Amniotic stem cell (primary cell): ENCODE results near the gene PGA4.
"Not testable (repeated sequence)": the region's sequence is repeated elsewhere in the genome, so short reads cannot be mapped to it uniquely, and the experiment has no call there.

Experiments
- DNase-seq: peaks from one replicate; lab custom pipeline; 2025; lab: John Stamatoyannopoulos, UW

PGA4 gene

GRCh38 chr11:61204502-61205059 is 17.6 kb upstream of the PGA4 start:
- not testable (repeated sequence) for DNase-seq

DNA sequence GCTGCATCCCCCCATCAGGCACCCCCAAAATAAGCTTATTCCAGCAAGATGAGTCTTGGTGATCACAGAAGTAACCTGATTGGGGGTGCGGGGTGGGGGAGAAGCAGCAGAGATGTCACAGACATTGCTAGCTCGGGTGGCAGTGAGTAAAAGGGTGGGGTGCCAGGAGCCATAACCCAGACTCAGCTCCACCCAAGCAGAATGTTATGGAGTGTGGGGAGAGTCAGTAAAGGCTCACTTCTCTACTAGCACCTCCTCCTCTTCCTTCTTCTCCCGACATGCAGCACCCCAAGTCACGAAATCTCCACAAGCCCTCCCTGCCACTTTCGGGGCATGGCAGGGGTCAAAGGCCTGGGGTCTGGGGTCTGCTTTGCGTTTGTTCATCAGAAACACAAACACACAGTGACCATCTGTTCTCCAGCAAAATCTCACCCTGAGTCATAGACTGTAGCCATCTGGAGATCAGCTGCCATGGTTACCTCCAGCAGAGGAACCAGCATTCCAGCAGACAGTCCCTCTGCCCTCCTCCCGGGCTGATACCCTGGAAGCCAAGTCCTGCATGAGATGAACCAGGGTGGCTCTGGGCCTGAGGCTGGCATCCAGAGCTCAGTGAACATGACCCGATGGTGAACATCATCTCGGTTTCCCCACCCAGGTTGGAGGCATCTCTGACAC is 14.4 kb upstream of the PGA4 start:
- not testable (repeated sequence) for DNase-seq

DNA sequence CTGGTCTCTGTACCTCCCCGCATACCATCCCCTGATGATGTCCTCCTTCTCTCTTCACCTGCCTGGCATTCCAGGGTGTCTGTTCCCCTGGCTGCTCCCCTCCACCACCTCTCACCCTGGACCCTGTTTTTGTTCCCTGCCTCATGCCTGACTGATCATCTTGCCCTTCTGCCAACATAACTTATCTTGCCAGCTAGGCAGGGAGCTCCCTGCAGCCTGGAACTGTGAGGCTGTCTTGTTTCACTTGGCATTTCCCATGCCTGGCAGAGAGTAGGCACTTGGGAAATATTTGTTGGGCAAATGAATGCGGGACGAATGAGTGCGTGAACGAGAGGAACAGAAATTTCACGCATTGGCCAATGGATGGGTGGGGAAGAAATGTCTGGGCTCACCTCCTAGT is 11.5 kb upstream of the PGA4 start:
- not testable (repeated sequence) for DNase-seq

DNA sequence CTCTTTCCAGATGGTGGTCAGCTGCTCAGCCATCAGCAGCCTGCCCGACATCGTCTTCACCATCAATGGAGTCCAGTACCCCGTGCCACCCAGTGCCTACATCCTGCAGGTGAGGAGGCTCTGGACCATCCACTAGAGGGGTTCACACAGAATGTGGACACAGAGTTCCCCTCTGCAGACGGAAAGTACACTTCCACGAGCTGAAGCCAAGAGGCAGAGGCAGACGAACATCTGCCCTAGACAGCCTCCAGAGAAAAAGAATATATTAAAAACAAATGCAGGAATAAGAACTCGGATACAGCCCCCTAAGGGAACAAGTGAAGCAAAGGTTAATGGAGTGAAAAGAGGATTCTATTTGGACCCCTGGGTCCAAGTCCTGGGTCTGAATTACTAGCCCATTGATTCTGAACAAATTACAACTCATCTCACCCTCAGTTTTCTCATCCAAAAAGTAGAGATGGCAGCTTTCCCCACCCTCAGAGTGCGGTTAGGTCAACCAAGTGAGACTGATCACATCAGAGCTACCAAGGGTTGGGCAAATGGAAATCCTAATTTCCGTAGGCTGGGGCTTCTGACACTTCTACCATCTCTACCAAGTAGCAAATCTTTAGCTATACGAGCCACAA is 10.7 kb upstream of the PGA4 start:
- not testable (repeated sequence) for DNase-seq

DNA sequence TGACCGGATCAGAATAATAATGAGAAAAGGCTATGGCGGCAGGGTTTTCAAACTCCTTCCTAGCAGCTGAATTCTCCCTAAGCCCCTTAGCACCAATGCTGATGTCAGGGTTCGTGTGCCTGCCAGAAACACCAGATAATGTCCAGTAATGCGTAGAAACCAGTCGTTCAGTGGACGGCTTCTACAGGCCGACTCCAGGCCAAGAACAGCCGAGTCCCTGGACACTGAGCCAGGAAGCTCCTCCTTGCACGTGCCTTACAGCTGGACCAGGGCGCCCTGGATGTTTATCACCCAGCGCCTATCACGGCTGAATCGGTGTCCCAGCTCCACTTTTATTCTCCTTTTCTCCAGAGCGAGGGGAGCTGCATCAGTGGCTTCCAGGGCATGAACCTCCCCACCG is 9.9 kb upstream of the PGA4 start:
- not testable (repeated sequence) for DNase-seq

DNA sequence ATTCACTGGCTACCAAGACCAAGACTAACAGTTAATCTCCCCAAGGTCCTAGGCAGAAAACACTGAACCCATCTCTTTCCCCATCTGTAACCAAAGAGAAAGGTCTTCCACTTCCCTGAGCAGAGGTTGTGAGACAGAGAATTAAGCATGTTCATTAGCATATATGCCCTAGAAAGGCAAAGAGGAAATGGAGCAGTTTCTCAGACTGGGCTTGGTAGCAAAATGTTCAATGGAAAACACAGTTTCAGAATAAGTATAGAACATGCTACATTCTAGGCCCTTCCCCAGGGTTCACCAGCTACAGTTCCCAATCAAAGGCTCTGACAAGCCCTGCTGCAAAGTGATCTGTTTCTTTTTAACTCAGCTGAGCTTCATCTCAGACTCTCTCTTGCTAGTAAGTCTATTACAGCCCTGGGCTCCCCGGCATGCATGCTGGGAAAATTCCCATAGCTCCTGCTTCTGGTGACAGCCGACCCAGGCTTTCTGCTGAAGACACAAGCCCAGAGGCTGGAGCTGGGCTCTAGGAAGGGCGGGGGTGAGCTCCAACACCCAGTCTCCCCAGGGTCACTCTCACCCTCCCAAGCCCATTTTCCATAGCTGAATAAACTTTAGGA is 8.3 kb upstream of the PGA4 start:
- DNase-seq: not testable (repeated sequence)

DNA sequence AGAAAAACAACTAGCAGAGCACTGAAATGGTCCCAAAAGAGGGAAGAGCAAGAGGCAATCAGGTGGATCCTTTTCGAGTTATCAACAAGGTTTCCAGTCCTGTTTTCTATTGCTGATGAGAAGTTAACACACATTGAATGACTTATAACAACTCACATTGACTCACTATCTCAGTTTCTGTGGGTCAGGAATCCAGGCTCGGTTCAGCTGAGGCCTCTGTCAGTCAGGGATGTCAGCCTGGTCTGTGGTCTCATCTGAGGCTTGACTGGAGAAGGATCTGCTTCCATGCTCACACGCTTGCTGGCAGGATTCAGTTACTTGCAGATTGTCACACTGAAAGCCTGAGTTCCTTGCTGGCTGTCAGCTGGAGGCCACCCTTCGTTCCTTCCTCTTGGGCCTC is 3.8 kb upstream of the PGA4 start:
- not testable (repeated sequence) for DNase-seq

GRCh38 chr11:61219016-61219415 is 3.1 kb upstream of the PGA4 start:
- not testable (repeated sequence) for DNase-seq

DNA sequence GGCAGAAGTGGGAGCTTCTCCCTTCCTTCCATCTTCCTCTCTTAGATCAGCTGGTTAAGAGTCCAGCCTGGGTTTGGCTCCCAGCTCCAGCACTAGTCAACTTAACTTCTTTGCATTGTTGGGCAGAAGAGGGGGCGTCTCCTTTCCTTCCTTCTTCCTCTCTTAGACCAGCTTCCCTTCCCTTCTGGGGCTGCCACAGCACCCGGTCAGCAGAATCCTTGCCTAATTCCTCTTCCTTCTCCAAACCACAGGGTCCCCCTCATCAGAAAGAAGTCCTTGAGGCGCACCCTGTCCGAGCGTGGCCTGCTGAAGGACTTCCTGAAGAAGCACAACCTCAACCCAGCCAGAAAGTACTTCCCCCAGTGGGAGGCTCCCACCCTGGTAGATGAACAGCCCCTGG is 545 bp downstream of the PGA4 start:
- DNase-seq: not testable (repeated sequence)

GRCh38 chr11:61226457-61227137 is 4.5 kb downstream of the PGA4 start:
- not testable (repeated sequence) for DNase-seq

DNA sequence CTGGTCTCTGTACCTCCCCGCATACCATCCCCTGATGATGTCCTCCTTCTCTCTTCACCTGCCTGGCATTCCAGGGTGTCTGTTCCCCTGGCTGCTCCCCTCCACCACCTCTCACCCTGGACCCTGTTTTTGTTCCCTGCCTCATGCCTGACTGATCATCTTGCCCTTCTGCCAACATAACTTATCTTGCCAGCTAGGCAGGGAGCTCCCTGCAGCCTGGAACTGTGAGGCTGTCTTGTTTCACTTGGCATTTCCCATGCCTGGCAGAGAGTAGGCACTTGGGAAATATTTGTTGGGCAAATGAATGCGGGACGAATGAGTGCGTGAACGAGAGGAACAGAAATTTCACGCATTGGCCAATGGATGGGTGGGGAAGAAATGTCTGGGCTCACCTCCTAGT is 7.3 kb downstream of the PGA4 start:
- not testable (repeated sequence) for DNase-seq

DNA sequence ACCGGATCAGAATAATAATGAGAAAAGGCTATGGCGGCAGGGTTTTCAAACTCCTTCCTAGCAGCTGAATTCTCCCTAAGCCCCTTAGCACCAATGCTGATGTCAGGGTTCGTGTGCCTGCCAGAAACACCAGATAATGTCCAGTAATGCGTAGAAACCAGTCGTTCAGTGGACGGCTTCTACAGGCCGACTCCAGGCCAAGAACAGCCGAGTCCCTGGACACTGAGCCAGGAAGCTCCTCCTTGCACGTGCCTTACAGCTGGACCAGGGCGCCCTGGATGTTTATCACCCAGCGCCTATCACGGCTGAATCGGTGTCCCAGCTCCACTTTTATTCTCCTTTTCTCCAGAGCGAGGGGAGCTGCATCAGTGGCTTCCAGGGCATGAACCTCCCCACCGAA is 8.9 kb downstream of the PGA4 start:
- DNase-seq: not testable (repeated sequence)

DNA sequence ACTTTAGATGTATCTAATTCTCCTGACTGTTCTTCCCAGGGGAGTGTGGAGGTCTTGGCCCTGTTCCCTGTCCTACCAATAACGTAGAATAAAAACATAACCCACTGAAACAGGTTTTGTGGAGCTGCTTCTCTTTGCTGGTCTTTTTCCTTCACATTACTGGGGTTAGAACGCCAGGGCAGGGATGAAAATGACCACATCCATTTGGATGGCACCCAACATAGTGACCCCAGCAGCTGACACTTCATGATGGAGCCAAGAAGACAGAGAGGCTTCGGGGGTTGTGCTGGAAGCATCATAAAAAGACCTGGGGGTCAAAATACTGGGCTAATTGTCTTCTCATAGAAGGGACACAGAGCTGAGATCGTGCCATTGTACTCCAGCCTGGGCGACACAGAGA is 9.4 kb downstream of the PGA4 start:
- DNase-seq: not testable (repeated sequence)

DNA sequence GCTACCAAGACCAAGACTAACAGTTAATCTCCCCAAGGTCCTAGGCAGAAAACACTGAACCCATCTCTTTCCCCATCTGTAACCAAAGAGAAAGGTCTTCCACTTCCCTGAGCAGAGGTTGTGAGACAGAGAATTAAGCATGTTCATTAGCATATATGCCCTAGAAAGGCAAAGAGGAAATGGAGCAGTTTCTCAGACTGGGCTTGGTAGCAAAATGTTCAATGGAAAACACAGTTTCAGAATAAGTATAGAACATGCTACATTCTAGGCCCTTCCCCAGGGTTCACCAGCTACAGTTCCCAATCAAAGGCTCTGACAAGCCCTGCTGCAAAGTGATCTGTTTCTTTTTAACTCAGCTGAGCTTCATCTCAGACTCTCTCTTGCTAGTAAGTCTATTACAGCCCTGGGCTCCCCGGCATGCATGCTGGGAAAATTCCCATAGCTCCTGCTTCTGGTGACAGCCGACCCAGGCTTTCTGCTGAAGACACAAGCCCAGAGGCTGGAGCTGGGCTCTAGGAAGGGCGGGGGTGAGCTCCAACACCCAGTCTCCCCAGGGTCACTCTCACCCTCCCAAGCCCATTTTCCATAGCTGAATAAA is 10.5 kb downstream of the PGA4 start:
- DNase-seq: not testable (repeated sequence)

GRCh38 chr11:61237130-61237529 is 15.0 kb downstream of the PGA4 start:
- DNase-seq: not testable (repeated sequence)

GRCh38 chr11:61240288-61240687 is 18.1 kb downstream of the PGA4 start:
- DNase-seq: not testable (repeated sequence)

DNA sequence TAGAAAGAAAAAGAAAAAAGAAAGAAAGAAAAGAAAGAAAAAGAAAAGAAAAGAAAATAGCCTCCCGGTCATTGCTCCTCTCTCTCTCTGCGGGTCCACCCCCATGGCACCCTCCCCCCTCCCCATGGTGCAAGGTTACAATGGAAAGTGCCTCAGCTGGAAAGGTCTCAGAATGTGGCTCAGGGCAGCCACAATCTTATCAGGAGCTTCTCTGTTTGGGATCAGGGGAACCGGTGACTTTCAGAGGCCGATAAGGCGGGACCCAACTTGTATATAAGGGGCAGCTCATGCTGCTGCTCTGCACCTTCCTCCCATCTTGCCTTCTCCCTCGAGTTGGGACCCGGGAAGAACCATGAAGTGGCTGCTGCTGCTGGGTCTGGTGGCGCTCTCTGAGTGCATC is 18.7 kb downstream of the PGA4 start, which contains the start of gene PGA5:
TSS of gene PGA5 (plus strand) at position 301 of the 400 bp plus-strand sequence. CDS start at position 353, 52 bp downstream.
- DNase-seq: not testable (repeated sequence)

GRCh38 chr11:61241526-61241925 is 19.4 kb downstream of the PGA4 start:
- DNase-seq: not testable (repeated sequence)

DNA sequence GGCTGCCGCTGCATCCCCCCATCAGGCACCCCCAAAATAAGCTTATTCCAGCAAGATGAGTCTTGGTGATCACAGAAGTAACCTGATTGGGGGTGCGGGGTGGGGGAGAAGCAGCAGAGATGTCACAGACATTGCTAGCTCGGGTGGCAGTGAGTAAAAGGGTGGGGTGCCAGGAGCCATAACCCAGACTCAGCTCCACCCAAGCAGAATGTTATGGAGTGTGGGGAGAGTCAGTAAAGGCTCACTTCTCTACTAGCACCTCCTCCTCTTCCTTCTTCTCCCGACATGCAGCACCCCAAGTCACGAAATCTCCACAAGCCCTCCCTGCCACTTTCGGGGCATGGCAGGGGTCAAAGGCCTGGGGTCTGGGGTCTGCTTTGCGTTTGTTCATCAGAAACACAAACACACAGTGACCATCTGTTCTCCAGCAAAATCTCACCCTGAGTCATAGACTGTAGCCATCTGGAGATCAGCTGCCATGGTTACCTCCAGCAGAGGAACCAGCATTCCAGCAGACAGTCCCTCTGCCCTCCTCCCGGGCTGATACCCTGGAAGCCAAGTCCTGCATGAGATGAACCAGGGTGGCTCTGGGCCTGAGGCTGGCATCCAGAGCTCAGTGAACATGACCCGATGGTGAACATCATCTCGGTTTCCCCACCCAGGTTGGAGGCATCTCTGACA is 23.3 kb downstream of the PGA4 start:
- not testable (repeated sequence) for DNase-seq

DNA sequence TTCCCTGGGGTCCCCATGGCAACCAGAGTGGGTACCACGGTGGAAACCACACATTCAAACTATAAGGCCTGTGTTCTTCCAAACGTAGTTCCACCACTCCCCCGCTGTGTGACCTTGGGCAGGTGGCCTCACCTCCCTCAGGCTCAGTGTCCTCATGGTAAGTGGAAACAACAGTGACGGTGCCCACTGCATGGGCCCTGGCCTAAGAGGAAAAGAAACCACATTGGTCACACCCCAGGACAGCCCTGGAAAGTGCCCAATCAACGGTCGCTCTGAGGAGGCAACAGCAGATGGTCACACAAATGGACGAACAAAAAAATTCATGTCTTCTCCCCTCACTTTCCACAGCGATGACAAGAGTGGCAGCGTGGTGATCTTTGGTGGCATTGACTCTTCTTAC is 25.9 kb downstream of the PGA4 start:
- DNase-seq: not testable (repeated sequence)

DNA sequence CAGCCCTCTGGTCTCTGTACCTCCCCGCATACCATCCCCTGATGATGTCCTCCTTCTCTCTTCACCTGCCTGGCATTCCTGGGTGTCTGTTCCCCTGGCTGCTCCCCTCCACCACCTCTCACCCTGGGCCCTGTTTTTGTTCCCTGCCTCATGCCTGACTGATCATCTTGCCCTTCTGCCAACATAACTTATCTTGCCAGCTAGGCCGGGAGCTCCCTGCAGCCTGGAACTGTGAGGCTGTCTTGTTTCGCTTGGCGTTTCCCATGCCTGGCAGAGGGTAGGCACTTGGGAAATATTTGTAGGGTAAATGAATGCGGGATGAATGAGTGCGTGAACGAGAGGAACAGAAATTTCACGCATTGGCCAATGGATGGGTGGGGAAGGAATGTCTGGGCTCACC is 27.1 kb downstream of the PGA4 start:
- DNase-seq: not testable (repeated sequence)
